DND-41 (cell line): ENCODE data around the gene FUT7.
"Not testable (repeated sequence)": the region's sequence is repeated elsewhere in the genome, so short reads cannot be mapped to it uniquely, and the experiment has no call there.

ENCODE experiments used
- EZH2 ChIP-seq: IDR thresholded peaks from 3 replicates; pipeline ENCODE4 v1.6.1; 2012; ENCODE audit warnings: borderline replicate concordance, low read depth, mild to moderate bottlenecking, moderate library complexity, low read length, inconsistent platforms; ENCODE audit not compliant: severe bottlenecking
- TF ChIP-seq, protein P1 (sequence below): IDR thresholded peaks from 2 replicates; pipeline ENCODE4 v1.5.1; 2012; ENCODE audit warnings: borderline replicate concordance, low read length, moderate library complexity, mild to moderate bottlenecking; ENCODE audit not compliant: poor library complexity, severe bottlenecking; ENCODE audit errors: extremely low read depth

- TF ChIP-seq, protein P1, sequence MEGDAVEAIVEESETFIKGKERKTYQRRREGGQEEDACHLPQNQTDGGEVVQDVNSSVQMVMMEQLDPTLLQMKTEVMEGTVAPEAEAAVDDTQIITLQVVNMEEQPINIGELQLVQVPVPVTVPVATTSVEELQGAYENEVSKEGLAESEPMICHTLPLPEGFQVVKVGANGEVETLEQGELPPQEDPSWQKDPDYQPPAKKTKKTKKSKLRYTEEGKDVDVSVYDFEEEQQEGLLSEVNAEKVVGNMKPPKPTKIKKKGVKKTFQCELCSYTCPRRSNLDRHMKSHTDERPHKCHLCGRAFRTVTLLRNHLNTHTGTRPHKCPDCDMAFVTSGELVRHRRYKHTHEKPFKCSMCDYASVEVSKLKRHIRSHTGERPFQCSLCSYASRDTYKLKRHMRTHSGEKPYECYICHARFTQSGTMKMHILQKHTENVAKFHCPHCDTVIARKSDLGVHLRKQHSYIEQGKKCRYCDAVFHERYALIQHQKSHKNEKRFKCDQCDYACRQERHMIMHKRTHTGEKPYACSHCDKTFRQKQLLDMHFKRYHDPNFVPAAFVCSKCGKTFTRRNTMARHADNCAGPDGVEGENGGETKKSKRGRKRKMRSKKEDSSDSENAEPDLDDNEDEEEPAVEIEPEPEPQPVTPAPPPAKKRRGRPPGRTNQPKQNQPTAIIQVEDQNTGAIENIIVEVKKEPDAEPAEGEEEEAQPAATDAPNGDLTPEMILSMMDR, result not testable (repeated sequence)
- TF ChIP-seq EZH2, result not testable (repeated sequence)
Measured at GRCh38 chr9:137062798-137063197, 30.9 kb upstream of the FUT7 start.
